C4-2B (cell line): Measurements from ENCODE around the gene AQP12A.

Experiments used
- H3K27ac ChIP-seq: fragments of 450-650 bp; 2 replicates; pipeline ENCODE4 v1.5.1; 2017
- ZFX ChIP-seq: fragments of 450-650 bp; IDR thresholded peaks from 2 replicates; pipeline ENCODE4 v1.6.1; 2017
- TF ChIP-seq, protein P1 (sequence below): fragments of 450-650 bp; conservative IDR thresholded peaks from 2 replicates; pipeline ENCODE4 v1.5.1; 2017; ENCODE audit warnings: mild to moderate bottlenecking

The AQP12A gene

GRCh38 chr2:240713071-240713927 lies 21.6 kb downstream of the AQP12A start:
- no peak overlapping the region for H3K27ac ChIP-seq
- TF ChIP-seq, protein P1, sequence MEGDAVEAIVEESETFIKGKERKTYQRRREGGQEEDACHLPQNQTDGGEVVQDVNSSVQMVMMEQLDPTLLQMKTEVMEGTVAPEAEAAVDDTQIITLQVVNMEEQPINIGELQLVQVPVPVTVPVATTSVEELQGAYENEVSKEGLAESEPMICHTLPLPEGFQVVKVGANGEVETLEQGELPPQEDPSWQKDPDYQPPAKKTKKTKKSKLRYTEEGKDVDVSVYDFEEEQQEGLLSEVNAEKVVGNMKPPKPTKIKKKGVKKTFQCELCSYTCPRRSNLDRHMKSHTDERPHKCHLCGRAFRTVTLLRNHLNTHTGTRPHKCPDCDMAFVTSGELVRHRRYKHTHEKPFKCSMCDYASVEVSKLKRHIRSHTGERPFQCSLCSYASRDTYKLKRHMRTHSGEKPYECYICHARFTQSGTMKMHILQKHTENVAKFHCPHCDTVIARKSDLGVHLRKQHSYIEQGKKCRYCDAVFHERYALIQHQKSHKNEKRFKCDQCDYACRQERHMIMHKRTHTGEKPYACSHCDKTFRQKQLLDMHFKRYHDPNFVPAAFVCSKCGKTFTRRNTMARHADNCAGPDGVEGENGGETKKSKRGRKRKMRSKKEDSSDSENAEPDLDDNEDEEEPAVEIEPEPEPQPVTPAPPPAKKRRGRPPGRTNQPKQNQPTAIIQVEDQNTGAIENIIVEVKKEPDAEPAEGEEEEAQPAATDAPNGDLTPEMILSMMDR = no peak
- TF ChIP-seq ZFX = no peak

- TF ChIP-seq ZFX = no peak
- TF ChIP-seq, protein P1 = no peak
- H3K27ac ChIP-seq = no peak overlapping the region
Observed at GRCh38 chr2:240713928-240714746, 22.5 kb downstream of the AQP12A start.

GRCh38 chr2:240714747-240715725 lies 23.4 kb downstream of the AQP12A start:
- H3K27ac ChIP-seq = no peak overlapping the region
- TF ChIP-seq ZFX = no peak
- TF ChIP-seq, protein P1 = no peak

DNA sequence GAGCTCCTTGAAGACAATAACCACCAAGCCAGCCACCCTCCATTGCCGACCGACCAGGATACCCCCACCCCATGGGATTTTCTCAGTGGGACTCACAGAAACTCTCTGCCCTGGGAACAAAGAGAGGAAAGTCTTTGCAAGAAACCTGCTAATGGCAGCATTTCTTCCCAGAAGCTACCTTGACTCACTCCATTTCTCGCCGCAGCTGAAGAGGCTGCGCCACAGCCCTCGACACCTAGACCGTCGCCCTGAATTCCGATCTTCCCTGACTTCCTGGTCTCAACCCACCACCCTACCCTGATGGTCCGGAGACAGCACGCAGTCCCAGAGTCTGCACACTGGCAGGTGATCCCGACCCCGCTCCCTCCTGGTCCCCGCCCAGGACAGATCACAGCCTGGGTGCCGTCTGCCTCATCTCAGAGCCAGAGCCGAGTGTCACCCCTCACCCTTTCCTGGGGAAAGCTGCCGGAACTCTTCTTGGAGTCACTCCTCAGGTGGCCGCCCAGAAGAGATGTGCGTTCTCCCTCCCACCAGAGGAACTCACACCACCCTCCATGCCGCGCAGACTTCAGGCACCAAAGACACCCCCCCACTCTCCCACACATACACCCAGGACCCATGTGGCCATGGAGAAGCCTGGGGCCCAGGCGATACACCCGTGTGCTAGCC lies 24.6 kb downstream of the AQP12A start:
- TF ChIP-seq, protein P1 = no peak
- TF ChIP-seq ZFX = no peak
- no peak overlapping the region for H3K27ac ChIP-seq

DNA sequence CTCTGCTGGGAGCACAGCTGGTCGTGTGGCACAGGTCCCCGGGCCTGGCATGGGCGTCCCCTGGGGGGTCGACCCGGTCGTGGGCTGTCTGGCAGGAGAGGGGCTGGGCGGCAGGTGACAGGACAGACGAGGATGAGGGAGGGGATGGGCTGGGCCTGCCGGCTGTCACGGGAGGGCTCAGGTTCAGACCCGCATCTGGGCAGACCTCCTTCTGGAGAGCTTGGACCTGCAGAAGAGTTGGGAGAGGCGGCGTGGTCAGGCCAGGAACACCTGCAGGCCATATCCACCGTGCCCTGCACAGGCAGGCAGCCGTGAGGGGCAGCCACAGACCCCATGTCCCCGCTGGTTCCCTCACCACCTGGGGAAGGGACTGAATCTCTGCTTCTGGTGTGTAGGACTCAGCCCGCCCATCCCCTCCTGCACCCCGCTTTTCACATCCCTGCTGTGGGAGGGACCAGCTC lies 25.5 kb downstream of the AQP12A start:
- TF ChIP-seq, protein P1 = no peak
- no peak for TF ChIP-seq ZFX
- H3K27ac ChIP-seq = no peak overlapping the region
